Smooth muscle cell (in vitro differentiated cells): ENCODE results near the gene B3GALT5. TPM values are rescaled to one million over a fixed set of nuclear protein-coding genes. Genes with fewer than 3 reads are reported as not detected.
A peak's percentile ranks its signal among the peaks of the same experiment; 100 is the strongest.

Source experiments
- DNase-seq: peaks from one replicate; lab custom pipeline; 2025; ENCODE audit not compliant: unreplicated experiment; lab: John Stamatoyannopoulos, UW
- H2AFZ ChIP-seq: fragments of 200-600 bp; sonication (generic); 2 replicates; pipeline ENCODE4 v1.6.0; 2016; ENCODE audit warnings: antibody characterized with exemption, low read depth, mild to moderate bottlenecking
- H3F3A ChIP-seq: fragments of 200-600 bp; sonication (generic); 2 replicates; pipeline ENCODE4 v1.6.0; 2017; ENCODE audit warnings: antibody characterized with exemption, low read depth
- H3K27ac ChIP-seq: fragments of 200-600 bp; sonication (generic); 2 replicates; pipeline ENCODE4 v1.5.1; 2016; ENCODE audit warnings: low read depth, mild to moderate bottlenecking
- H3K27me3 ChIP-seq: fragments of 200-600 bp; sonication (generic); 2 replicates; pipeline ENCODE4 v1.6.1; 2016; ENCODE audit warnings: low read depth, mild to moderate bottlenecking
- H3K36me3 ChIP-seq: fragments of 200-600 bp; sonication (generic); 2 replicates; pipeline ENCODE4 v1.5.1; 2016; ENCODE audit warnings: low read depth
- H3K4me1 ChIP-seq: fragments of 200-600 bp; sonication (generic); 2 replicates; pipeline ENCODE4 v1.5.1; 2016; ENCODE audit warnings: low read depth
- H3K4me2 ChIP-seq: fragments of 200-600 bp; sonication (generic); 2 replicates; pipeline ENCODE4 v1.6.0; 2016; ENCODE audit warnings: mild to moderate bottlenecking
- H3K4me3 ChIP-seq: fragments of 200-600 bp; sonication (generic); 2 replicates; pipeline ENCODE4 v1.5.1; 2016; ENCODE audit warnings: mild to moderate bottlenecking
- H3K79me2 ChIP-seq: fragments of 200-600 bp; sonication (generic); 2 replicates; pipeline ENCODE4 v1.6.0; 2016; ENCODE audit warnings: low read depth, mild to moderate bottlenecking
- H3K9ac ChIP-seq: fragments of 200-600 bp; sonication (generic); 2 replicates; pipeline ENCODE4 v1.6.0; 2016; ENCODE audit warnings: low read depth
- H3K9me3 ChIP-seq: fragments of 200-600 bp; sonication (generic); replicated peaks from 2 replicates; pipeline ENCODE4 v1.5.1; 2016; ENCODE audit warnings: low read depth
- H4K20me1 ChIP-seq: fragments of 200-600 bp; sonication (generic); 2 replicates; pipeline ENCODE4 v1.6.0; 2016; ENCODE audit warnings: low read depth
- WGBS: methylation state at CpG from one replicate; pipeline ENCODE4 v1.1.7; 2016; ENCODE audit warnings: low lambda C conversion rate; 5-methylcytosine and 5-hydroxymethylcytosine counted together
- polyA plus RNA-seq: library from polyadenylated mRNA; unstranded; fragments of >200 nt; fragmentation: Nextera tagmentation; extraction: Ambion mirVana; gene quantifications from 2 replicates; pipeline ENCODE4 v1.2.1, GENCODE V29; 2016
- total RNA-seq: library from RNA; depleted of rRNA; stranded (reverse); fragments of >200 nt; gene quantifications from 2 replicates; pipeline ENCODE4 v1.2.3, GENCODE V29; 2014
- TF ChIP-seq, protein P1 (sequence below): fragments of 200-600 bp; sonication (generic); IDR thresholded peaks from 2 replicates; pipeline ENCODE4 v1.5.1; 2017; ENCODE audit warnings: borderline replicate concordance, mild to moderate bottlenecking, antibody characterized with exemption; ENCODE audit not compliant: insufficient read depth, poor library complexity, severe bottlenecking

Gene B3GALT5
- total and polyA plus RNA-seq, 2 experiments from 2014 or later = 0.73 to 3.8 TPM

DNA sequence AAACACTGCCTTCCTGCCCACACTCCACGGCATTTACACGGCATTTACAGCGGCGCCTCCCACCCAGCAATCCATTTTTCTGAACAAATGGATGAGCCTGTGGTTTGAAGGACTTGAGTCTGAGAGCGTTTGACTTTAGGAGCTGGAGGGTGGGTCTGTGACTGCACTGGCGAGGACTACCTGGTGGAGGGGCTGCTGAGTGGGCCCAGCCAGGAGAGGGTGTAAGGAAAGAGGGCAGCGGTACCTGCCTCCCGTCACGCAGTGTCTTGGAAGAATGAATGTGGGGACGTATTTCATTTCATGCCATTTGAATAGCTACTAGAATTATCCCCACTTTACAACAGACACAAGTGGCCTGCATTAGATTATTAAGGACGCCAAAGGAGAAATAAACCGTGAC lies 62.9 kb downstream of the B3GALT5 start:
- H3K27me3 ChIP-seq = no peaks in the 10 kb centered on the region
- no peaks in the 10 kb centered on the region for H3K79me2 ChIP-seq
- H2AFZ ChIP-seq = peak overlapping the region; percentile 42
- H4K20me1 ChIP-seq = no peaks in the 10 kb centered on the region
- peak overlapping the region; percentile 79 for H3K27ac ChIP-seq
- peaks cover 2% of the 10 kb centered on the region for H3F3A ChIP-seq
- peak overlapping the region; percentile 46 for H3K9ac ChIP-seq
- H3K4me1 ChIP-seq = peaks cover 11% of the 10 kb centered on the region
- TF ChIP-seq, protein P1, sequence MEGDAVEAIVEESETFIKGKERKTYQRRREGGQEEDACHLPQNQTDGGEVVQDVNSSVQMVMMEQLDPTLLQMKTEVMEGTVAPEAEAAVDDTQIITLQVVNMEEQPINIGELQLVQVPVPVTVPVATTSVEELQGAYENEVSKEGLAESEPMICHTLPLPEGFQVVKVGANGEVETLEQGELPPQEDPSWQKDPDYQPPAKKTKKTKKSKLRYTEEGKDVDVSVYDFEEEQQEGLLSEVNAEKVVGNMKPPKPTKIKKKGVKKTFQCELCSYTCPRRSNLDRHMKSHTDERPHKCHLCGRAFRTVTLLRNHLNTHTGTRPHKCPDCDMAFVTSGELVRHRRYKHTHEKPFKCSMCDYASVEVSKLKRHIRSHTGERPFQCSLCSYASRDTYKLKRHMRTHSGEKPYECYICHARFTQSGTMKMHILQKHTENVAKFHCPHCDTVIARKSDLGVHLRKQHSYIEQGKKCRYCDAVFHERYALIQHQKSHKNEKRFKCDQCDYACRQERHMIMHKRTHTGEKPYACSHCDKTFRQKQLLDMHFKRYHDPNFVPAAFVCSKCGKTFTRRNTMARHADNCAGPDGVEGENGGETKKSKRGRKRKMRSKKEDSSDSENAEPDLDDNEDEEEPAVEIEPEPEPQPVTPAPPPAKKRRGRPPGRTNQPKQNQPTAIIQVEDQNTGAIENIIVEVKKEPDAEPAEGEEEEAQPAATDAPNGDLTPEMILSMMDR = no peak
- WGBS = 80% methylated on average over 12 of the region's 12 CpGs
- H3K36me3 ChIP-seq = no peaks in the 10 kb centered on the region
- DNase-seq = no peak
- peak overlapping the region; percentile 44 for H3K4me2 ChIP-seq
- no peaks in the 10 kb centered on the region for H3K9me3 ChIP-seq
- H3K4me3 ChIP-seq = no peak overlapping the region

DNA sequence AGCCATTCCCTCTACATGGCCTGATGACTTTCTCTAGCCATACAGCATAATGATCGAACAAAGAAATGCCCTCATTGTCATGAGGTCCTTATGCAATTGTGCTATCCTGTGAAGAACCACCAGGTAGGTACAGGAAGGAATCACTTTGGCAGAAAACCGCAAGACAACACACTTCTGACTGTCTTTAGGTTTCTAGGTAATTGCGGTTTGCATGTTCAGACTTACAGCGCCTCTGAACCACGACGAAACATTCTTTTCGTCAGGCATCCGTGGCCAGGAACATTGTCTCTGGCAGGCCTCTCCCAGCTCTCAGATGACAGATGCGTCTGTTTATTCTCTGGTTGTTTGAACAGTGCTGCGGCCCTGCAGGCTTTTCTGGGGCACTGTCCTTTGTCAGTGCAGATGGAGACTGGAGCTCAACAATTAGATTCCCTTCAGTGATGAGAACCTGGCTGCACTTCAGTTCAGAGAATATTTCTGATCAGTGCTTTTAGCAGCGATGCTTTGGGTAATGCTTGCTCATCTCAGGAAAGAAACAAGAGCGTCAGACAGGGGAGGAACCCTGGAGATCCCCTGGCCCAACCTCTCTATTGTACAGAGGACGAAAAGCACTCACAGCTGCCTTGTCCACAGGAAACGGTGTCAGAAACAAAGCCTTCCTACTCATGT lies 63.4 kb downstream of the B3GALT5 start:
- TF ChIP-seq, protein P1 = no peak
- no peaks in the 10 kb centered on the region for H4K20me1 ChIP-seq
- no peak for DNase-seq
- no peaks in the 10 kb centered on the region for H3K36me3 ChIP-seq
- H3K9me3 ChIP-seq = no peaks in the 10 kb centered on the region
- H3K4me2 ChIP-seq = peak overlapping the region; percentile 44
- peak overlapping the region; percentile 42 for H2AFZ ChIP-seq
- peak overlapping the region; percentile 46 for H3K9ac ChIP-seq
- H3K4me1 ChIP-seq = peaks cover 11% of the 10 kb centered on the region
- H3K79me2 ChIP-seq = no peaks in the 10 kb centered on the region
- peaks cover 2% of the 10 kb centered on the region for H3F3A ChIP-seq
- H3K27me3 ChIP-seq = no peaks in the 10 kb centered on the region
- 27% methylated on average over 14 of the region's 14 CpGs for WGBS
- H3K4me3 ChIP-seq = no peak overlapping the region
- H3K27ac ChIP-seq = peak overlapping the region; percentile 79

DNA sequence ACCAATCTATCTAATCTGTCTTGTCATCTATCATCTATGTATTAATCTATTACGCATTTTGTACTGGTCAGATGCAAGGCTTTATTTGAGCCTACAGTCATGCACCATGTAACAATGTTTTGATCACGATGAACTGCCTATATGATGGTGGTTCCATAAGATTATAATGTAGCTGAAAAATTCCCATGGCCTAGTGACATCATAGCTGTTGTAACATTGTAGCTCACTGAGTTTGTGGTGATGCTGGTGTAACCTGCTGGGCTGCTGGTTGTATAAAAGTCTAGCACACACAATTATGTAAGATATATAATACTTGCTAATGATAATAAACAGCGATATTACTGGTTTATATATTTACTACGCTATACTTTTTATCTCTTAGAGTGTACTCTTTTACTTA lies 67.5 kb downstream of the B3GALT5 start:
- Histone ChIP-seq H3K9me3 (no peaks in the 10 kb centered on the region), H3K27me3 (no peaks in the 10 kb centered on the region), H3K4me2 (no peak overlapping the region), H3K79me2 (no peaks in the 10 kb centered on the region), H2AFZ (no peak overlapping the region), H4K20me1 (no peaks in the 10 kb centered on the region), H3K4me3 (no peak overlapping the region), H3K36me3 (no peaks in the 10 kb centered on the region), H3K4me1 (peaks cover 11% of the 10 kb centered on the region), H3K9ac (no peak overlapping the region), H3K27ac (no peak overlapping the region), H3F3A (peaks cover 2% of the 10 kb centered on the region)
- DNase-seq = no peak
- TF ChIP-seq, protein P1 = no peak
- WGBS = 96% methylated on average over 4 of the region's 4 CpGs

DNA sequence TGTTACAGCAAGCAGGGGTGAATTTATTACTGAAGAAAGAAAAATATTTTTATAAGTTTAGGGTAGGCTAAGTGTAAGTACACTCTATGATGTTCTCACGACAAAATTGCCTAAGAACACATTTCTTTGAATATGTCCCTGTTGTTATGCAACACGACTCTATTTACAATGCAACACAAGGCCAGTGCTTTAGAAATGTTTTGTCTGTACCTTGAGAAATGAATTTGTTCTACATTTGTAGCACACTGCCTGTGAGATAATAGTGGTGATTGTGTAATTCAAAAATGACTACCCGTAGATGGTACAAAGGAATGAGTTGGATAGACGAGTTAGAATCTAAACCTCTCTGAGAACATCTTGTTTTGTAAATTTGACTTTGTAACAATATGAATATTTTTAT lies 68.5 kb downstream of the B3GALT5 start:
- Histone ChIP-seq H3K36me3 (no peaks in the 10 kb centered on the region), H3K79me2 (no peaks in the 10 kb centered on the region), H3K4me1 (peaks cover 4% of the 10 kb centered on the region), H3K9me3 (no peaks in the 10 kb centered on the region), H2AFZ (no peak overlapping the region), H3K4me3 (no peak overlapping the region), H3K27me3 (no peaks in the 10 kb centered on the region), H3K4me2 (no peak overlapping the region), H3K27ac (peak overlapping the region; percentile 74), H3F3A (peaks cover 2% of the 10 kb centered on the region), H4K20me1 (no peaks in the 10 kb centered on the region), H3K9ac (no peak overlapping the region)
- 59% methylated on average over 4 of the region's 4 CpGs for WGBS
- no peak for DNase-seq
- TF ChIP-seq, protein P1 = no peak
